GM12874 (cell line): ENCODE results near the gene PCID2.

Experiments used
- CTCF ChIP-seq: IDR thresholded peaks from 2 replicates; pipeline ENCODE4 v1.5.1; 2011; ENCODE audit warnings: low read depth, mild to moderate bottlenecking, control low read depth, low read length, moderate library complexity; ENCODE audit not compliant: insufficient read depth

Gene PCID2

GRCh38 chr13:113225515-113225914 lies 17.0 kb upstream of the PCID2 start:
- TF ChIP-seq CTCF: no peak

- no peak for TF ChIP-seq CTCF
These were observed 16.0 kb upstream of the PCID2 start for GRCh38 chr13:113224486-113224885.

- TF ChIP-seq CTCF: no peak
These were observed 14.6 kb upstream of the PCID2 start for GRCh38 chr13:113223070-113223469.

- TF ChIP-seq CTCF: no peak
These were observed 12.4 kb upstream of the PCID2 start for GRCh38 chr13:113220877-113221276.

DNA sequence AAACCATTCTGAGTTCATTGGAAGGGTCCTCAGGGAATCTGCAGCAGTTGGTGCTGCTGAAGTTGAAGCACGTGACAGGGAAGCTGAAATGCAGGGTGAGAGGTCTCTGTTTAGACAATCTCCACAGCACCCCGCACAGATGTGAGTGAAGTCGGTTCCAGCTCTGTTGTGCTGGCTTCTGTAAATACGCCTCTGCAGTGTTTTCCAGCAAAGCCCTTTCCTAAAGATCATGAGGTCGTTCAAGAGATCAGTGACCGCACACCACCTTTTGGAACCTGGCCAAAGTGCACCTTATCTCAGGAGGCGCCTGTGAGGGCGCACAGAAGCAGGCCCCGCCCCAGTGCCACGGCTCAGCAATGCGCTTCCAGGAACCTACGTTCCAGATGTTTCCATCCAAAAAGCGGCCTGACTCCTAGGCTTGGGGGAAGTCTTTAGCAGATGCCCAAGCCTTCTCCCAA lies 11.7 kb upstream of the PCID2 start:
- TF ChIP-seq CTCF: no peak

GRCh38 chr13:113219256-113219940 lies 10.9 kb upstream of the PCID2 start:
- no peak for TF ChIP-seq CTCF

DNA sequence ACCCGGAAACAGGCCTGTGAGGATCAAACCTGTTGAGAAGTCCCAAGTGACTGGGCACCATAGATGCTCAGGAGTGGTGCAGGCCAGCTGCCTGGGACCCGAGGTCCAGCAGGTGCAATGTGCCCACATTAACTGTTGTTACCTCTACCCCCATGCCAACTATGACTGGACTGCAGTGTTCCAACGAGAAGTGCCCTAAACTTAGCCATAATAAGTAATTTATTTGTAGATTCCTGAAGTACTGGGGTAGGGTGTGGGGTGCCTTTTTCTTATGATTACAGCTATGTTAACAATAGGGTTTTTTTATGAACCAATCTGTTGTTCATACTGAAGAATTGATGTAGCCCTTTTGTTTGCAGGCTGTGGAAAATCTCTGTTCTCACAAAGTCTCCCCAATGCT lies 10.1 kb upstream of the PCID2 start:
- no peak for TF ChIP-seq CTCF
